Mucosa of rectum (tissue), 2 donors: Measurements from ENCODE around the gene UPP1.
"Not testable (repeated sequence)": the region's sequence is repeated elsewhere in the genome, so short reads cannot be mapped to it uniquely, and the experiment has no call there.

Source experiments
- H3K27ac ChIP-seq, 2 donors: one replicate each; pipeline ENCODE4 v1.7.0; 2013; ENCODE audit warnings: inconsistent platforms in 2 of 2, low read depth in 2 of 2, low read length in 2 of 2
- H3K27me3 ChIP-seq, 2 donors: one replicate each; pipeline ENCODE4 v1.7.0; 2013; ENCODE audit warnings: low read length in 2 of 2; ENCODE audit not compliant: control insufficient read depth in 2 of 2, insufficient read depth in 2 of 2
- H3K36me3 ChIP-seq, 2 donors: one replicate each; pipeline ENCODE4 v1.7.0; 2013; ENCODE audit warnings: low read length in 2 of 2; ENCODE audit not compliant: control insufficient read depth in 2 of 2, insufficient read depth in 2 of 2
- H3K4me1 ChIP-seq, 2 donors: one replicate each; pipeline ENCODE4 v1.7.0; 2013; ENCODE audit warnings: low read length in 2 of 2, mild to moderate bottlenecking in 1 of 2; ENCODE audit not compliant: control insufficient read depth in 2 of 2, insufficient read depth in 2 of 2
- H3K4me3 ChIP-seq, 2 donors: one replicate each; pipeline ENCODE4 v1.7.0; 2013; ENCODE audit warnings: low read length in 2 of 2
- H3K9ac ChIP-seq, 2 donors: one replicate each; pipeline ENCODE4 v1.7.0; 2013; ENCODE audit warnings: low read length in 2 of 2, low read depth in 1 of 2, mild to moderate bottlenecking in 1 of 2
- H3K9me3 ChIP-seq, 2 donors: one replicate each; pipeline ENCODE4 v1.7.0; 2013; ENCODE audit warnings: low read length in 2 of 2; ENCODE audit not compliant: control insufficient read depth in 2 of 2
- donor health status: healthy.
- donor health status: Normal muscosa, but diverticular disease.

UPP1 gene

DNA sequence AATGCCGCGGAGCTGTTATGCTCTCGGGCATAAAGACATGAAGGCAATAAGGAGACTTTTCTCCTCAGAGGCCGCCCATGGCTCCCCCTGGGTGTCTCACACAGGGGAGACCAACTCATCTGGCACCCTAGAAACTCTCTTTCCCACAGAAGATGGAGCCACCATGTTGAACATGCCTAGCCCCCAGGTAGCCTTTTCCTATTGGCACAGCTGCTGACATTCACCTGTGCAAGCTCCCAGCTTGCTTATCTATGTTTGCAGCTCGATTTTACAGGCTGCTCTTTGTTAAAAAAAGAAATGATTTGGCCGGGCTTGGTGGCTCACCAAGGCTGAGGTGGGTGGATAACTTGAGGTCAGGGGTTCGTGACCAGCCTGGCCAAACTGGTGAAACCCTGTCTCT lies 58.6 kb downstream of the UPP1 start:
- H3K36me3 ChIP-seq, H3K27me3 ChIP-seq, H3K9me3 ChIP-seq: not testable (repeated sequence)
- H3K4me3 ChIP-seq, result peak overlapping the region; percentile 41 to 54
- H3K9ac ChIP-seq, result peak overlapping the region in 1 of 2 donors; percentile 62
- peaks cover 10 to 41% of the 10 kb centered on the region in 2 donors for H3K4me1 ChIP-seq
- peak overlapping the region; percentile 85 to 91 for H3K27ac ChIP-seq

- Histone ChIP-seq H3K9ac (no peak overlapping the region), H3K4me3 (peak overlapping the region in 1 of 2 donors; percentile 20), H3K9me3 (no peaks in the 10 kb centered on the region), H3K27me3 (no peaks in the 10 kb centered on the region), H3K4me1 (peaks cover 8 to 35% of the 10 kb centered on the region in 2 donors), H3K27ac (peak overlapping the region; percentile 85 to 91), H3K36me3 (no peaks in the 10 kb centered on the region)
These were observed 59.2 kb downstream of the UPP1 start for GRCh38 chr7:48148311-48148710.

- Histone ChIP-seq H3K9ac (no peak overlapping the region), H3K4me3 (no peak overlapping the region), H3K9me3 (no peaks in the 10 kb centered on the region), H3K36me3 (no peaks in the 10 kb centered on the region), H3K27ac (peak overlapping the region in 1 of 2 donors; percentile 27), H3K27me3 (no peaks in the 10 kb centered on the region), H3K4me1 (peaks cover 4 to 27% of the 10 kb centered on the region in 2 donors)
These were observed 60.0 kb downstream of the UPP1 start for GRCh38 chr7:48149058-48149457.

GRCh38 chr7:48150086-48150485 lies 61.0 kb downstream of the UPP1 start:
- Histone ChIP-seq H3K4me3 (no peak overlapping the region), H3K4me1 (peaks cover 4 to 22% of the 10 kb centered on the region in 2 donors), H3K9ac (no peak overlapping the region), H3K27ac (no peak overlapping the region), H3K9me3 (no peaks in the 10 kb centered on the region), H3K36me3 (no peaks in the 10 kb centered on the region), H3K27me3 (no peaks in the 10 kb centered on the region)

- Histone ChIP-seq H3K27ac (no peak overlapping the region), H3K9me3 (no peaks in the 10 kb centered on the region), H3K27me3 (no peaks in the 10 kb centered on the region)
These were observed 65.8 kb downstream of the UPP1 start for GRCh38 chr7:48154792-48155413.

More at GRCh38 chr7:48154792-48155413, 65.8 kb downstream of the UPP1 start:
- Histone ChIP-seq H3K36me3 (no peaks in the 10 kb centered on the region), H3K4me3 (no peak overlapping the region), H3K9ac (no peak overlapping the region), H3K4me1 (peaks cover 0 to 2% of the 10 kb centered on the region in 2 donors)
